GM23248 (cell line): Measurements from ENCODE around the gene TBCEL. TPM values are rescaled to one million over a fixed set of nuclear protein-coding genes. Genes with fewer than 3 reads are reported as not detected.
A peak's percentile ranks its signal among the peaks of the same experiment; 100 is the strongest.

ENCODE experiments used
- DNase-seq: peaks from one replicate; pipeline ENCODE4 v3.0.0-alpha.2; 2015
- H2AFZ ChIP-seq: fragments of 200-600 bp; sonication (generic); 2 replicates; pipeline ENCODE4 v1.6.1; 2016; ENCODE audit warnings: antibody characterized with exemption
- H3F3A ChIP-seq: fragments of 200-600 bp; sonication (generic); 2 replicates; pipeline ENCODE4 v1.6.1; 2016; ENCODE audit warnings: mild to moderate bottlenecking, antibody characterized with exemption, mixed run types; ENCODE audit not compliant: insufficient read depth
- H3K27ac ChIP-seq: fragments of 200-600 bp; sonication (generic); 2 replicates; pipeline ENCODE4 v1.5.1; 2016; ENCODE audit warnings: mild to moderate bottlenecking
- H3K27me3 ChIP-seq: fragments of 200-600 bp; sonication (generic); replicated peaks from 2 replicates; pipeline ENCODE4 v1.6.1; 2016; ENCODE audit warnings: mild to moderate bottlenecking; ENCODE audit not compliant: insufficient read depth
- H3K36me3 ChIP-seq: fragments of 200-600 bp; sonication (generic); 2 replicates; pipeline ENCODE4 v1.6.1; 2016; ENCODE audit warnings: low read depth, mild to moderate bottlenecking
- H3K4me1 ChIP-seq: fragments of 200-600 bp; sonication (generic); 2 replicates; pipeline ENCODE4 v1.6.1; 2016; ENCODE audit warnings: mild to moderate bottlenecking; ENCODE audit not compliant: insufficient read depth
- H3K4me2 ChIP-seq: fragments of 200-600 bp; sonication (generic); one replicate; pipeline ENCODE4 v1.6.1; 2016; ENCODE audit warnings: mild to moderate bottlenecking; ENCODE audit not compliant: unreplicated experiment
- H3K4me3 ChIP-seq: fragments of 200-600 bp; sonication (generic); 2 replicates; pipeline ENCODE4 v1.5.1; 2016; ENCODE audit warnings: mild to moderate bottlenecking
- H3K79me2 ChIP-seq: fragments of 200-600 bp; sonication (generic); 2 replicates; pipeline ENCODE4 v1.6.1; 2016; ENCODE audit warnings: mild to moderate bottlenecking; ENCODE audit not compliant: insufficient read depth
- H3K9ac ChIP-seq: fragments of 200-600 bp; sonication (generic); 2 replicates; pipeline ENCODE4 v1.6.1; 2016; ENCODE audit warnings: mild to moderate bottlenecking
- H3K9me2 ChIP-seq: fragments of 200-600 bp; sonication (generic); 2 replicates; pipeline ENCODE4 v1.6.1; 2016; ENCODE audit warnings: mixed run types, mild to moderate bottlenecking, moderate library complexity; ENCODE audit not compliant: insufficient read depth
- H3K9me3 ChIP-seq: fragments of 200-600 bp; sonication (generic); one replicate; pipeline ENCODE4 v1.6.1; 2017; ENCODE audit warnings: low read depth
- H4K20me1 ChIP-seq: fragments of 200-600 bp; sonication (generic); 2 replicates; pipeline ENCODE4 v1.6.0; 2016; ENCODE audit not compliant: insufficient read depth
- EZH2 ChIP-seq: fragments of 200-600 bp; sonication (generic); IDR thresholded peaks from 2 replicates; pipeline ENCODE4 v1.6.1; 2018; ENCODE audit warnings: antibody characterized with exemption, mild to moderate bottlenecking; ENCODE audit not compliant: insufficient read depth, poor library complexity, severe bottlenecking
- EZH2phosphoT487 ChIP-seq: fragments of 200-600 bp; sonication (generic); IDR thresholded peaks from 2 replicates; pipeline ENCODE4 v1.6.1; 2018; ENCODE audit warnings: antibody characterized with exemption, moderate library complexity, mild to moderate bottlenecking, low read depth; ENCODE audit not compliant: insufficient read depth
- WGBS, 2 experiments: methylation state at CpG; one replicate each; pipeline ENCODE4 v1.1.6; 2015 to 2017; ENCODE audit warnings: low lambda C conversion rate in 2 of 2, low coverage in 1 of 2; ENCODE audit errors: missing lambda C conversion rate in 2 of 2; 5-methylcytosine and 5-hydroxymethylcytosine counted together
- in situ Hi-C: fragments of 300-500 bp; cut with MboI; formaldehyde crosslinking; loops from 2 replicates; pipeline ENCODE4 v1.15.0; 2020
- polyA plus RNA-seq: library from polyadenylated mRNA; unstranded; fragments of >200 nt; fragmentation: Nextera tagmentation; extraction: Ambion mirVana; gene quantifications from 2 replicates; pipeline ENCODE4 v1.2.1, GENCODE V29; 2016
- total RNA-seq: library from RNA; depleted of rRNA; stranded (reverse); fragments of >200 nt; shearing (Covaris generic); gene quantifications from 2 replicates; pipeline ENCODE4 v1.2.3, GENCODE V29; 2014; rRNA removed

Gene TBCEL, protein sequence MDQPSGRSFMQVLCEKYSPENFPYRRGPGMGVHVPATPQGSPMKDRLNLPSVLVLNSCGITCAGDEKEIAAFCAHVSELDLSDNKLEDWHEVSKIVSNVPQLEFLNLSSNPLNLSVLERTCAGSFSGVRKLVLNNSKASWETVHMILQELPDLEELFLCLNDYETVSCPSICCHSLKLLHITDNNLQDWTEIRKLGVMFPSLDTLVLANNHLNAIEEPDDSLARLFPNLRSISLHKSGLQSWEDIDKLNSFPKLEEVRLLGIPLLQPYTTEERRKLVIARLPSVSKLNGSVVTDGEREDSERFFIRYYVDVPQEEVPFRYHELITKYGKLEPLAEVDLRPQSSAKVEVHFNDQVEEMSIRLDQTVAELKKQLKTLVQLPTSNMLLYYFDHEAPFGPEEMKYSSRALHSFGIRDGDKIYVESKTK
- 20.6 and 27.9 TPM in 2 replicates for total RNA-seq
- 10.9 and 13.0 TPM in 2 replicates for polyA plus RNA-seq

DNA sequence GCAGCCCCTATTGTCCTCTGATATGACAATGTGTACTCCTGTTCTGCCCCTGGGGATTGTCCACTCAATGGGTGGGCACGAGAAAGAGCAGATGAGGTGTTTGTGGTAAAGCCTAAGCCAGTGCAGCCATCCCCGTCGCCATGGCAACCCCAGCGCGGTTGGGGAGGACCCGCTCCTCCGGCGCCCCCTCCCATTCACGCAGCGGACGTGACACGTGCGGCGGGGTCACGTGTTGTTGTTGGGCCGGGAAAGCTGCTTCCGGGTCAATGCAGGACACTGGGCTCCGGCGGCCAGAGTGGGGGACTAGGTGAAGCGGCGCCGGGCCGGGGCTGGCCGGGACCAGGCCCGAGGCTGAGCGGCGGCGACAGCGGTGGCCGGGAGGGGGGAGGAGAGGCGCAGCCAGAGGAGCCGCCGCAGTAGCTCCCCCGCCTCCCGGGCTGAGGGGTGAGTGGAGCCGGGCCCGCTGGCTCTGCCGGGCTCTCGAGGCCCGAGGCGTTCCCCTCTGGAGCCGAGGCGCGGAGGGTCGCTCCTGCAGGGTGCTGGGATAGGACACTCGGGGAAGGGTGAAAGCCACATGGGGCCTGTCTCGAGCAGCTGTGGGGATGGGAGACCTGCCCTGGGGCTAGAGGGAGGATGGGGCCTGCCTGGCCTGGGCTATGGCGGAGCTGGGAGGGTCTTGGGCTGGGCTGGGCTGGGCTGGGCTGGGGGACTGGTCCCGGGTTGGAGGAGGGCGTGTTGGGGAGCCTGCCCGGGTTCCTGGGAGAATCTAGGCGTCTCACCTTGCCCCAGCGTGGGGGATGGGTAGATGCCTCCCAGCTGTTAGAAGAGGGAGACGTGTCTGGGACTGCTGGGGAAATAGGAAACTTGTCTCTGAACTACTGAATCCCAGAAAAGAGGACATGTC is at the start of gene TBCEL:
Gene TBCEL, plus strand, starts transcription at position 255 of the 904 bp plus-strand sequence. CDS start 21,589 bp downstream, outside the sequence.
- TF ChIP-seq EZH2phosphoT487 (no peak), EZH2 (no peak)
- Histone ChIP-seq H3K27ac (peak within 1 kb of the TSS; percentile 48), H3K4me3 (peak within 1 kb of the TSS; percentile 85), H3K4me1 (peaks cover 12% of the 10 kb centered on the region), H3F3A (no peaks in the 10 kb centered on the region), H3K9ac (peak within 1 kb of the TSS; percentile 92), H3K9me2 (no peaks in the 10 kb centered on the region), H4K20me1 (no peaks in the 10 kb centered on the region), H3K9me3 (no peaks in the 10 kb centered on the region), H3K27me3 (no peaks in the 10 kb centered on the region), H2AFZ (peak within 1 kb of the TSS; percentile 79), H3K79me2 (peaks cover 51% of the 10 kb centered on the region), H3K36me3 (no peaks in the 10 kb centered on the region), H3K4me2 (peak within 1 kb of the TSS; percentile 91)
- 1% methylated on average over 33 to 54 of the region's 54 CpGs for WGBS, 2 experiments
- in situ Hi-C loops, result no loop called here
- DNase-seq, result peak; percentile 87

DNA sequence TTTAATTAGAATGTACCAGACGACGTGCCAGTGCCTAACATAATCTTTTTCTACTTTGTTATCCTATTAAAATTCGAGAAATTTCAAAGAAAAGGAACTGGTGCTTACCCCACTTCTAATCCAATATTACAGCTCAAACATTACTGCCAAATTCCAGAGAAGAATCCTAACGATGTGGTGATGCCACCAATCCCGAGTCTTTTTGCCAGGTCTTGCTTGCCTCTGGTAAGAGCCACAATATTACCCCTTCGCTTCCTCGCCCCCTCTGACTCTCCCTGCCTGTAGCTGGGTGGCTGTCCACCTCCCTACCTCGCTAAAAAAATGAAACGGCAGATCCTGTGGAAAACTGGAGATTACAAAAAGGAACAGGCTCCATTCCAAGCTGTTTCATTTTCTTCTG is 49.4 kb upstream of the TBCEL start:
- H2AFZ ChIP-seq, result no peak overlapping the region
- no peak overlapping the region for H3K9ac ChIP-seq
- H3K27ac ChIP-seq, result no peak overlapping the region
- no peak overlapping the region for H3K4me3 ChIP-seq
- no peaks in the 10 kb centered on the region for H3F3A ChIP-seq
- H3K79me2 ChIP-seq, result no peaks in the 10 kb centered on the region
- peaks cover 67% of the 10 kb centered on the region for H3K27me3 ChIP-seq
- in situ Hi-C loops, result no loop called here
- H3K4me1 ChIP-seq, result peaks cover 3% of the 10 kb centered on the region; the same call in 1 of the 2 replicates
- no peaks in the 10 kb centered on the region for H3K36me3 ChIP-seq
- no peaks in the 10 kb centered on the region for H3K9me2 ChIP-seq
- H4K20me1 ChIP-seq, result no peaks in the 10 kb centered on the region
- DNase-seq, result no peak
- 1 to 2% methylated on average over 9 of the region's 9 CpGs for WGBS, 2 experiments
- H3K4me2 ChIP-seq, result no peak overlapping the region
- TF ChIP-seq EZH2phosphoT487 (no peak), EZH2 (no peak)
- no peaks in the 10 kb centered on the region for H3K9me3 ChIP-seq

DNA sequence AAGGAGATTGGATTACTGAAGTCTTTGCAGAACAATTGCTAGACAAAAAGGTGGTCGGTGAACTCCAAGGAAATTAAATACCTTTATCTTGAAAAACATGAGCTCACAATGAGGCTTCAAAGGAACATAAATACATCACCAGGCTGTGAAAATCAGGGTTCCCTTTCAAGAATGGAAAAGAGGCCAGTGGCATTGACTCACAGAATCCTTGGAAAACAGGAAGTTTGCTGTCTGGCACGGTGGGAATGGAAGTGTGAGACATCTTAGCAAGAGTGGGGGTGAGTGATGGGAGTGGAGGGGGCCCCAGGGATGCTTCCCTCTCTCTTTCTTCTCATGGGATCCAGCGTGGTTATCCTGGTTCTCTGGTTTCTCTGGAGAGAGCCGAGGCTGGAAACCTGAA is 48.9 kb upstream of the TBCEL start:
- Histone ChIP-seq H4K20me1 (no peaks in the 10 kb centered on the region), H3F3A (no peaks in the 10 kb centered on the region), H3K9me3 (no peaks in the 10 kb centered on the region), H3K27me3 (peaks cover 67% of the 10 kb centered on the region), H3K79me2 (no peaks in the 10 kb centered on the region), H3K4me1 (peaks cover 3% of the 10 kb centered on the region; the same call in 1 of the 2 replicates), H3K9me2 (no peaks in the 10 kb centered on the region), H3K27ac (no peak overlapping the region), H2AFZ (no peak overlapping the region), H3K9ac (no peak overlapping the region), H3K36me3 (no peaks in the 10 kb centered on the region), H3K4me2 (no peak overlapping the region), H3K4me3 (no peak overlapping the region)
- in situ Hi-C loops, result no loop called here
- no peak for DNase-seq
- TF ChIP-seq EZH2 (no peak), EZH2phosphoT487 (no peak)
- 28 to 32% methylated on average over 4 of the region's 4 CpGs for WGBS, 2 experiments

DNA sequence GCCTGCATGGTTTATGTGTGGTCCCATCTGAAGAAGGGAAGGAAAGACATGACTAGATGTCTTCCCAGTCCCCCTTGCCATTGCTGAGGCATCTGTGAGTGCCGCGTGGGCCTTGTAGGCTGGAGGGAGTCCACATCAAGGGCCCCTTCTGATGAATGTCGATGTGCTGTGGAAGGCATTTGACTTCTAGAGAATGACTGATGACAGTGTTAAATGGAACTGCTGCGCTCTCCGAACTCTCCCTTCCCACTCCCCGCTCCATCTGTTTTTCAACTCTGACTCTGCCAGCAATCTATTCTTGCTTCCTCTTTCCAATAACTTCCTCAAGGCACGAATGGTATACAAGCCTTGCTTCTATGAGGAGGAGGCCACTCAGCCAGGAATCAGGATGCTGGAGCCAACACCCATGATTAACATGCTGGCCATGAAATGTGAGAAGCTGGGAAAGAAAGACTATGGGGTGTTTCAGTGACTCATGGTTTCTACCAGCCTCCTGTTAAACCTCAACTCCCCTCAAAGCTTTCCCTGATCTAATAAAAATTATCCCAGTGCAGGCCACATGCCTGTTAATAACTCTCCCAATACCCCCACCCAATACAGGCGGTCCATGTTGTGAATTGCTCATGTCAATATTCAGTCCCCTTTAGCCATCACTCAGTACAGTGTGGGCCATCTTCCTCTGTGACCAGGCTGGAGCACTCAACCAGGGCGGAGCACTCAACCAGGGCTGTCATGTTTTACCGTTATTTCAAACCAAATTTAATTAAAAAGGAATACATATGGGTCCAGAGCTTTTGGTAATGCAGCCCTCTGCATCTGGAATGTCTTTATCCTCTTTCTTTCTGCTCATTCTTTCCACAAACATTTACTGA is 46.4 kb upstream of the TBCEL start:
- Histone ChIP-seq H3K4me1 (peaks cover 3% of the 10 kb centered on the region; the same call in 1 of the 2 replicates), H3K36me3 (no peaks in the 10 kb centered on the region), H3K9me2 (no peaks in the 10 kb centered on the region), H3K79me2 (no peaks in the 10 kb centered on the region), H4K20me1 (no peaks in the 10 kb centered on the region), H2AFZ (no peak overlapping the region), H3F3A (no peaks in the 10 kb centered on the region), H3K4me2 (no peak overlapping the region), H3K4me3 (no peak overlapping the region), H3K27me3 (peaks cover 61% of the 10 kb centered on the region), H3K9me3 (no peaks in the 10 kb centered on the region), H3K9ac (no peak overlapping the region), H3K27ac (no peak overlapping the region)
- DNase-seq, result peak; percentile 37
- 37 to 41% methylated on average over 10 of the region's 10 CpGs for WGBS, 2 experiments
- in situ Hi-C loops, result no loop called here
- TF ChIP-seq EZH2phosphoT487 (no peak), EZH2 (no peak)
